Calu3 (cell line): Measurements from ENCODE around the gene DNAJC3. TPM values are rescaled to one million over a fixed set of nuclear protein-coding genes. Genes with fewer than 3 reads are reported as not detected.

ENCODE experiments used
- BruUV-seq: library from RNA; stranded (reverse); fragments of 400-500 nt; replicated peaks from 2 replicates; lab custom pipeline; 2021; lab: Mats Ljungman, UMichigan
- CTCF ChIA-PET: fragments of 300-600 bp; sonication (Branson Sonifier 250); formaldehyde crosslinking; loops from one replicate; lab custom pipeline; 2022; ENCODE audit warnings: antibody characterized with exemption; lab: Charles Lee
- DNase-seq: peaks from one replicate; pipeline ENCODE4 v3.0.0; 2022
- H3K27ac Mint-ChIP-seq: one replicate; pipeline ENCODE4 v1.8.0; 2022; ENCODE audit warnings: mixed read lengths; ENCODE audit not compliant: unreplicated experiment
- H3K27me3 Mint-ChIP-seq: one replicate; pipeline ENCODE4 v1.8.0; 2022; ENCODE audit warnings: mixed read lengths; ENCODE audit not compliant: unreplicated experiment
- H3K36me3 Mint-ChIP-seq: one replicate; pipeline ENCODE4 v1.8.0; 2022; ENCODE audit warnings: mild to moderate bottlenecking, moderate library complexity, mixed read lengths; ENCODE audit not compliant: insufficient read depth, unreplicated experiment
- H3K4me1 Mint-ChIP-seq: one replicate; pipeline ENCODE4 v1.8.0; 2022; ENCODE audit warnings: mild to moderate bottlenecking, low read depth, mixed read lengths; ENCODE audit not compliant: unreplicated experiment
- H3K4me3 Mint-ChIP-seq: one replicate; pipeline ENCODE4 v1.8.0; 2022; ENCODE audit warnings: mild to moderate bottlenecking, low read depth, moderate library complexity, mixed read lengths; ENCODE audit not compliant: unreplicated experiment
- H3K9me3 Mint-ChIP-seq: one replicate; pipeline ENCODE4 v1.8.0; 2022; ENCODE audit warnings: low read depth, mixed read lengths; ENCODE audit not compliant: unreplicated experiment
- intact Hi-C: fragments of 100-400 bp; cut with micrococcal nuclease; formaldehyde crosslinking; loops from one replicate; pipeline ENCODE4 v1.10.0; 2022; ENCODE audit not compliant: unreplicated experiment
- total RNA-seq: library from RNA; stranded (reverse); gene quantifications from 2 replicates; pipeline ENCODE4 v1.2.3, GENCODE V29; 2022
- TF ChIP-seq, protein P1 (sequence below): fragments of 200-600 bp; IDR thresholded peaks from one replicate; pipeline ENCODE4 v1.8.0; 2022; ENCODE audit warnings: antibody characterized with exemption; ENCODE audit not compliant: unreplicated experiment

Gene DNAJC3
- total RNA-seq, 1 experiment from 2014 or later = 22.2 TPM

DNA sequence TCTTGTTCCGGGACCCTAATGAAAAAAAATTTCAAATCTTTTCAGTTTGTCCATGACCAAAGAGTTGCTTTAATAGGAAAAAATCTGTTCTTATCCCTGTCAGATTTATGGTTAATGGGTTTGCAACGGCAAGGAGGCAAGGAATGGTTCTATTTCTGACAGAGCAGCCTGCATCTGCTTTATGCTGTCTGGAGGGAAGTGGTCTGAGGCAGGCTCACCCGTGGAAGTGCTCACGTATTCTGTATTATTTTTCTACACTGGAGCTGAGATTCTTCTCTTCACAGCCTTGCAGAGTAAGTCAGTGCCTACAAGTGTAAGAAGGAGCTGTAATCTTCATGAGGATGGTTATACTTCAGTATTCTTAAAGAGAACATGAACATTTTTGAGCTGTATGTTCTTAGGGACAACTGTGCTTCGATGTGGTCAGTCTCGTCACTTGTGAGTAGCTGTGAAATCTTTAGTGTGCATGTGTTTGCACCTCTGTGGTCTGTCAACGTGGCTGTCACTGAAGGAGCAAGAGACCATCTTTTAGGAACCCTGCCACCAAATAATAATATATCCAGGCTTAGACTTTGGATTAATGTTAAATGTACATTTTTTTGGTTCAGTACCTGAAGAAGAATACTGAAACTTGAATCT, 114.3 kb downstream of the DNAJC3 start:
- intact Hi-C loops = no loop called here
- Mint-ChIP-seq H3K36me3 (peaks cover 4% of the 10 kb centered on the region), H3K4me3 (no peak overlapping the region), H3K27me3 (no peaks in the 10 kb centered on the region), H3K27ac (no peak overlapping the region), H3K4me1 (no peaks in the 10 kb centered on the region), H3K9me3 (no peaks in the 10 kb centered on the region)
- no TSS peak for BruUV-seq
- CTCF ChIA-PET = no interaction called here
- DNase-seq = no peak
- TF ChIP-seq, protein P1, sequence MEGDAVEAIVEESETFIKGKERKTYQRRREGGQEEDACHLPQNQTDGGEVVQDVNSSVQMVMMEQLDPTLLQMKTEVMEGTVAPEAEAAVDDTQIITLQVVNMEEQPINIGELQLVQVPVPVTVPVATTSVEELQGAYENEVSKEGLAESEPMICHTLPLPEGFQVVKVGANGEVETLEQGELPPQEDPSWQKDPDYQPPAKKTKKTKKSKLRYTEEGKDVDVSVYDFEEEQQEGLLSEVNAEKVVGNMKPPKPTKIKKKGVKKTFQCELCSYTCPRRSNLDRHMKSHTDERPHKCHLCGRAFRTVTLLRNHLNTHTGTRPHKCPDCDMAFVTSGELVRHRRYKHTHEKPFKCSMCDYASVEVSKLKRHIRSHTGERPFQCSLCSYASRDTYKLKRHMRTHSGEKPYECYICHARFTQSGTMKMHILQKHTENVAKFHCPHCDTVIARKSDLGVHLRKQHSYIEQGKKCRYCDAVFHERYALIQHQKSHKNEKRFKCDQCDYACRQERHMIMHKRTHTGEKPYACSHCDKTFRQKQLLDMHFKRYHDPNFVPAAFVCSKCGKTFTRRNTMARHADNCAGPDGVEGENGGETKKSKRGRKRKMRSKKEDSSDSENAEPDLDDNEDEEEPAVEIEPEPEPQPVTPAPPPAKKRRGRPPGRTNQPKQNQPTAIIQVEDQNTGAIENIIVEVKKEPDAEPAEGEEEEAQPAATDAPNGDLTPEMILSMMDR = no peak

DNA sequence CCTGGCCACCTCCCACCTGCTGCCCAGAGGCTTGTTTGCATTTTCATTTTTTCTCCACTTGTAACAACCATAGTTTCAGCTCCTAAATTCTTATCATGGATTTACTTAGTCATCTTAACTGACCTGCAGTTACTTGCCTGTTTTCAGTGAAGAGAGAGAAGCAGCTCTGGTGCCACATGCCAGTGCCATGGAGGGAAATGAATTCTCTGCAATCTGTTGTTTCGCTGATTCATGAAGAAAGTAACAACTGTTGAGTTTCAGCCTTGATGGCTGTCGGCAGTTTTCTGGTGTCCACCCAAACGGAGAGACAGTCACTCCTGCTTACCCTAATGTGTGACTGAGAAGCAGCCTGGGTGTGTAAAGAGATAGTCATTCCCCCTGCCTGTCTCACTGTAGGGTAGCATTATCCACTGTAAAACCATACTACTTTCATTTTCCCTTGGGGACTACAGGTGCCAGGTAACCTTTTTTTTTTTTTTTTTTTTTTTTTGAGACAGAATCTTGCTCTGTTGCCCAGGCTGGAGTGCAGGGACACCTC, 116.1 kb downstream of the DNAJC3 start:
- Mint-ChIP-seq H3K27me3 (no peaks in the 10 kb centered on the region), H3K4me3 (no peak overlapping the region), H3K27ac (no peak overlapping the region), H3K36me3 (peaks cover 4% of the 10 kb centered on the region), H3K9me3 (no peaks in the 10 kb centered on the region), H3K4me1 (no peaks in the 10 kb centered on the region)
- DNase-seq = no peak
- TF ChIP-seq, protein P1 = no peak
- intact Hi-C loops = no loop called here
- CTCF ChIA-PET = interaction anchor here (0.6 kb wide), 1 partner anchor 394 kb away, joined by 4 read pairs; no protein-coding TSS in a partner anchor
- BruUV-seq = TSS peak; percentile 31

DNA sequence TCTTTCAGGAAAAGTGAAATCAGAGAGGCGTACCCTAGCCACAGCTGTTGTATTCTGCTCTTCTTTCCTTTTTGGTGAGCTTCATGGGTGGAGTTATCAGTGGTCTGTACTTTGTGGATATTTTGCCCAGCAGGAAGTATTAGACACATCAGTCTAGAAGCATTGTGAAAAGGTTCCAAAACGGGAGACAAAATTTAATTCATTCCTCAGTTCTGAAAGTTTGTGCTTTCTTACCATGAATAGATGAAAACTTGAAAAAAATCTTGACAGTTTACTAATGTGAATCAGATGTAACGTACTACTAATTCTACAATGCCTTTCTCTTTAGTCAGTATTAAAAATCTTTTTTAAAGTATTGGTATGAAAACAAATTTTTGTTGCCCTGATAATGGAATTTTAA, 116.8 kb downstream of the DNAJC3 start:
- no peak for DNase-seq
- TF ChIP-seq, protein P1 = no peak
- no peak overlapping the region for H3K27ac Mint-ChIP-seq
- no peaks in the 10 kb centered on the region for H3K27me3 Mint-ChIP-seq
- BruUV-seq = no TSS peak
- no peak overlapping the region for H3K4me3 Mint-ChIP-seq
- no peaks in the 10 kb centered on the region for H3K9me3 Mint-ChIP-seq
- intact Hi-C loops = no loop called here
- H3K4me1 Mint-ChIP-seq = no peaks in the 10 kb centered on the region
- CTCF ChIA-PET = no interaction called here
- H3K36me3 Mint-ChIP-seq = peaks cover 4% of the 10 kb centered on the region

DNA sequence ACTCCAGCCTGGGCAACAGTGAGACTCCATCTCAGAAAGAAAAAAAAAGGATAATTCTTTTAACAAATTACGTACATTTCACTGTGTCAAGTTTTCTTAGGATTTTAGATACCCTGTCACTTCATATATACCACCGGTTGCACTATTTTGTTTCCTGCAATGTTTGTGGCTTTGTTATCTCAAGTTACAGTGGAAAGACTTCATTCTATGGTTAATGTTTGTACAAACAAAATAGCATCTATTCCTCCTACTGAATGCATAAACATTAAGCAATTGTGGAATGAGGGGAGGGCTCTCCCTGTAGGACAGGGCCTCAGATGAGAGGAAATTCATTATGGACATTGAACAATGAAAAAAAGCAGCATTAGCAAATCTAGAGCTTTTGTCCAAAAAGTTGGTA, 120.1 kb downstream of the DNAJC3 start:
- no peaks in the 10 kb centered on the region for H3K36me3 Mint-ChIP-seq
- H3K9me3 Mint-ChIP-seq = no peaks in the 10 kb centered on the region
- H3K27ac Mint-ChIP-seq = no peak overlapping the region
- no peaks in the 10 kb centered on the region for H3K4me1 Mint-ChIP-seq
- intact Hi-C loops = no loop called here
- BruUV-seq = no TSS peak
- no peak overlapping the region for H3K4me3 Mint-ChIP-seq
- no peaks in the 10 kb centered on the region for H3K27me3 Mint-ChIP-seq
- TF ChIP-seq, protein P1 = no peak
- no peak for DNase-seq
- CTCF ChIA-PET = no interaction called here
